ENCODE measurements around the gene APC2.
"Not testable (repeated sequence)": the region's sequence is repeated elsewhere in the genome, so short reads cannot be mapped to it uniquely, and the experiment has no call there.

APC2 gene

GRCh38 chr19:1495799-1496713, 46.1 kb downstream of the APC2 start:
- DNase-seq (ENCODE audit: low read depth) = no peak

- DNase-seq (ENCODE audit: low read depth) = no peak
Measured at GRCh38 chr19:1496714-1497577, 47.0 kb downstream of the APC2 start.

DNA sequence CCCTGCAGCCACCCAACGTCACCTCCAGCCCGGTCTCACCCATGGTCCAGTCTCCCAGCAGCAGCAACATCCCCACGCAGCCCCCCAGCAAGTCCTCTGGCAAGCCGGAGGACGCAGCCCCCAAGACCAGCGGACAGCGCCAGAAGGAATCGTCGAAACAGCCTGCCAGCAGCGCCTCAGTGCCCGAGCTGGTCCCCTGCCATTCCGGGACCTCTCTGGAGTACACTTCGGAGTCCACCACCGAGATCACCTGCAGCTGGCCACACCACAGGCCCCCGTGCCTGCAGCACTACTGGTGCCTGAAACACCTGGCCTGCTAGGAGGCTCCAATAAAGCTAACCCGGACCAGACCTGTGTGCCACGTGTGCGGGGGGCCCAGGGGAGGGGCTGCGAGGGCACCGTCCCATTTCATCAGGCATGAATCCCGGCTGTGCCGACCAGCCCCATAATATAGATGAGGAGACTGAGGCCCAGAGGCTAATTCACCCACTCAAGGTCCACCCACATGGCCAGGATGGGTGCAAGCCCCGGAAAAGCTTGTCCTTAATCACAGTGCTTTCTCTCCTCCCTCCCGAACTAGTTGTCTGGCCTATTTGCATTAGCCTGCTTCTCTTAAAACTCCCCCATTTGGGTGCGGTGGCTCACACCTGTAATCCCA, 47.8 kb downstream of the APC2 start:
- DNase-seq (ENCODE audit: low read depth) = no peak

- DNase-seq (ENCODE audit: low read depth) = not testable (repeated sequence)
Measured at GRCh38 chr19:1499231-1499630, 49.3 kb downstream of the APC2 start.

GRCh38 chr19:1501200-1501595, 51.3 kb downstream of the APC2 start:
- DNase-seq (ENCODE audit: low read depth) = no peak

GRCh38 chr19:1502433-1503088, 52.6 kb downstream of the APC2 start:
- no peak for DNase-seq (ENCODE audit: low read depth)

GRCh38 chr19:1503089-1503924, 53.4 kb downstream of the APC2 start:
- DNase-seq (ENCODE audit: low read depth) = peak; percentile 76

DNA sequence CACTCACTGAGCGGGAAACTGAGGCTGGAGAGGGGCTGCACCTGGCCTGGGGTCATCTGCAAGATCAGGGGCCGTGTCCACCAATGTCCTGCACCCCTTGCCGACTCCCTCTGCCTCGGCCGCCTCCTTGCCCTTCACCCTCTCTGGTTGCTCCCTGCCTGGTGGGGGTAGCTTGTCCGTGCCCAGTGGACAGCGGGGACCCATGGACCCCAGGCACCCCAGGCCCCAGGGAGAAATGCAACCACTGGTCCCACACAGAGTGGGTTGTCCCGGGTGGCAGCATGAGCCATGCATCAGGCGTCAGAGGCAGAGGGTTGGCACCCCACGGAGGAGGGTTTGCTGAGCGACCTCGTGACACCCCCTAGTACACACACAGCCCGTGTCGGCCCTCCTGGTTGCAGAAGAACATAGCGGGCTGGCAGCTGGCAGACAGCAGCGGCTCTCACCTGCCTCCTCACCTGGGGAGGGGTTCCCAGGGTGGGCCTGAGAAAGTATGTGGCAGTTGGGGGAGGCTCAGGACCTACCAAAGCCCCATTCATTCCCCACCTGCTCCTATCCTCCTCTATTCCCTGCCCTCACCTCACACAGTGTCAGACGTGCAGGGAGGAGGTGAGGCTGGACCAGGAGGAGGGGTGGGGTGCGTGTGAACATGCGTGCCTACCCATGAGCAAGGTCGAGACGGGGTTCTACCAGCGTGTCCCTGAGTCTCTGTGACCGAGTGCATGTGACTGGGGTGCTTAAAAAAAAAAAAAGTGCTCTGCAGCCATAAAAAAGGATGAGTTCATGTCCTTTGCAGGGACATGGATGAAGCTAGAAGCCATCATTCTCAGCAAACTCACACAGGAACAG, 54.2 kb downstream of the APC2 start:
- no peak for DNase-seq (ENCODE audit: low read depth)

GRCh38 chr19:1505012-1505411, 55.1 kb downstream of the APC2 start:
- DNase-seq (ENCODE audit: low read depth) = no peak

DNA sequence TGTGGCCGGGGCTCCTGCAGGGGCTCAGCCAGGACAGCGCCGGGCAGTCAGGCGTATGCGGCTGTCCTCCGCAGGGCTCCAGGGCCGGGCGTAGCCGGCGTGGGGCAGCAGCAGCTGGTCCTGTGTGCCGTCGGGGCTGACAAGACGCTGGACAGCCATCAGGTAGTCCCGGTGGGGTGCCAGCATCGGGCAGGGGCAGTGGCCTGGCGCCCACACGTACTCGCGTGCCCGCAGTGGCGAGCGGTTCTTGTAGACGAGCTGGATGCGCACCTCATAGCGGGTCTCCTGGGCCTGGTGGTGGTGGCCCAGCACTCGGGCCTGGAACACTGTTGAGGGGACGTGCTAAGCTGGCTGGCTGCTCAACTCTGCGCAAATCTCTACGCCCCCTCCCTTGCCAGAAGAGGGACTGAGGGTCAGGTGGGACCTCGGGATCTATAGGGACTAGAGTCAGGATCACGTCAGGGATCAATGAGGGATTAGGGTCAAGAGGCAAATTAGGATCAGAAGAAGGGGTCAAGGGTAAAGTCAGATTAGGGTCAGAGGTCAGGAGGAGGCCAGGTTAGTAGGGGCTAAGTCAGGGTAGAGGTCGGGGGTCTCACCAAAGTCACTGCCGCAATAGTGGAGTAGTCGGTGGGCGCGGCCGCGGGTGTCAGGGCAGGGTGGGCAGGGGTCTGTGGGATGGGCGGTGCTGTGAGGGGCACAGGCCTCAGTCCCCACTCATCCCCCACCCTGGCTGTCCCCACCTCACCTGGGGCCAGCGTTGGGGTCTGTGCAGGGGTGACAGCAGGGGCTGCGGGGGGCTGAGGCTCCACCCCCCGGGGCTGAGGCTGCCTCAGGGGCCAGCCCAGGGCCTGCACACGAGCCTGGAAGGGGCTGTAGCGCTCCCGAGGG, 56.3 kb downstream of the APC2 start:
- no peak for DNase-seq (ENCODE audit: low read depth)

GRCh38 chr19:1507192-1507660, 57.3 kb downstream of the APC2 start:
- DNase-seq (ENCODE audit: low read depth) = no peak

DNA sequence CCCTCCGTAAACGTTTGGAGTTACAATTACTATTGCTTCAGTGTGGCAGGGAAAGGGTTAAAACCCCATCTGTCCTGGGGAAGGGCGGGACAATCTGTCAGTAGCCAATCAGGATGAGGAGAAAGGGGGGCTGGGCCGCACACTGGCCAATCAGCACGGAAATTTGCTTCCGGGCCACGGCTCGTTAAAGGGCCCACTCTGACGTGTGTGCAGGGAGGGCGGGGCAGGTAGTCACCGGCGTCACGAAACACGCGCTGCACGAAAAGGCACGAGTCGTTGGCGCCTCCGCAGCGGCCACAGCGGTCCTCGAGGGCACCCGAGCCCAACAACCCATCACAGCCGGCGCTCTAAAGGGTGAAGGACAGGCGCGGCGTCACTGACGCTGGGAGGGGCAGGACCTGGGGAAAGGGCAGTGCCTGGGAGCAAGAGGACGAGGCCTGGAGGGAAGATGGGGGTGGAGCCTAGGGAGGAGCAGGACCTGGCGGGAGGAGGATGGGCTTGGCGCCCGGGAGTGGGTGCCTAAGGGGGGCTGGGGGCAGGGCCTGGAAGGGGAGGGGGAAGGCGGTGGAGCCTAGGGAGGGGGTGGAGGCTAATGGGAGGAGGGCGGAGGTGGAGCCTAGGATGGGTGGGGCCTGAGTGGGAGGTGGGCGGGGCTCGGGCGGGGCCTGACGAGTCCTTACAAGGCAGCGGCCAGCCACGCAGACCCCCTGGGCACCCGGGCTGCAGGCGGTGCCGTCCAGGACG, 58.0 kb downstream of the APC2 start:
- peak; percentile 92 for DNase-seq (ENCODE audit: low read depth)

- DNase-seq (ENCODE audit: low read depth) = no peak
Measured at GRCh38 chr19:1508507-1508856, 58.6 kb downstream of the APC2 start.

DNA sequence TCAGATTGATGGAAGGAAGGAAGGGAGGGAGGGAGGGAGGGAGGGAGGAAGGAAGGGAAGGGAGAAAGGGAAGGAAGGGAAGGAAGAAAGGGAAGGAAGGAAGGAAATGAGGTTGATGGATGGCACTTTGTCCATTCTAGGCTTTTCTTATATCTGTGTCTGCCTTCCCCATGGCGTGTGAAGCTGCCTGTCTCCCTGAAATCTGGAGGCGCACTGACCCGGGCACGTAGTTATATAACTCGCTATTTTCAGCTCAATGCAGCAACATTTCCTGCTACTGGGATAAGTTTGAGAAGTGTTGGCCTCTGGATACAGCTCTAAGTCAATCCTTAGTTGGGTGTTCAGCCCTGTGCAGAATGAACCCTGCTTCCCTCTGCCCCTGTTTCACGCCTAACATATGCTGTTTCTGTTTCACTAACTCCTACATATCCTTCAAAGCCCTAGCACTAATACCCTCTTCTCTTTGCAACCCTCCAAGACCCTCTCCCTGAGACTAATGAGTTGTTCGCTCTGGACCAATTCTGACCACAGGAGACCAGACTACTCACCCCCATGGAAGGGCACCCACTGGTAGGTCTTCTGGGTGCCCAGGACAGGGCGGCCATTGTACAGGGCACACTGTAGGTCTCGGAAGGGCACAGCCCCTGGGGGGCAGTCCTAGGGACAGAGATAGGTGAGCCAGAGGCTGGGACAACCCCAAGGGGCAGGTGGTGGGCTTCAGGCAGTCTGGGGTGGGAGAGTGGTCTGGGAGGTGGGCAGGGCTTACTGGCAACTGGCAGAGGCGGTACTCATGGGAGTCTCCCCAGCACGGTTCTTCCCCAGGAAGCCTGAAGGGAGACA, 59.9 kb downstream of the APC2 start:
- no peak for DNase-seq (ENCODE audit: low read depth)

DNA sequence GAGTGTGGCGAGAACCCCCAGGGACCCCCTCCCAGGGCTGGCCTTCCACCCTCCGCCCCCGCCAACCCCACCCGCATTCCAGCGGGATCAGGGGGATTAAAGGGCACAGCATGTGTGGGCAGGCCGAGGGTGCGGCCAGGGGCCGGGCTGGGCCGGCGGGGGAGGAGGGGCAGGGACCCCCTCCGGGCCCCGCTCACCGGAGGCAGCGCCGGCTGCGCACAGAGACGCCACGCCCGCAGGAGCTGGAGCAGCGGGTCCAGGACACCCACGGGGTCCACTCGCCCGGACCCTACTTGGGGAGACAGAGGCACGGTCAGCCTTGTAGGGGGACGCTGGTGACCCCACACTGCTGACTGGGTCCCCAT, 60.5 kb downstream of the APC2 start:
- no peak for DNase-seq (ENCODE audit: low read depth)

GRCh38 chr19:1510807-1511206, 60.9 kb downstream of the APC2 start:
- DNase-seq (ENCODE audit: low read depth) = no peak

Data from CMK (cell line).